HG02798 (cell line): ENCODE data around the gene S100A1.

Experiments used
- ATAC-seq: cut with Tn5 transposase; IDR thresholded peaks from one replicate; pipeline ENCODE4 v1.9.1; 2021; ENCODE audit warnings: mild to moderate bottlenecking; ENCODE audit not compliant: unreplicated experiment, poor library complexity

Gene S100A1

GRCh38 chr1:153609585-153609907 lies 18.7 kb upstream of the S100A1 start:
- no peak for ATAC-seq

GRCh38 chr1:153610334-153610733 lies 17.9 kb upstream of the S100A1 start:
- ATAC-seq: no peak

- no peak for ATAC-seq
Measured at GRCh38 chr1:153610811-153611301, 17.4 kb upstream of the S100A1 start.

GRCh38 chr1:153611356-153611755 lies 16.9 kb upstream of the S100A1 start:
- no peak for ATAC-seq

- ATAC-seq: no peak
Measured at GRCh38 chr1:153612111-153612754, 16.0 kb upstream of the S100A1 start.

GRCh38 chr1:153612755-153613331 lies 15.4 kb upstream of the S100A1 start, which contains the start of gene S100A16:
S100A16 (minus strand) TSS chr1:153613137; CDS start chr1:153608151, 4,986 bp downstream.
- no peak for ATAC-seq

GRCh38 chr1:153613406-153613805 lies 14.8 kb upstream of the S100A1 start:
- ATAC-seq: no peak

- no peak for ATAC-seq
Measured at GRCh38 chr1:153614189-153614900, 13.9 kb upstream of the S100A1 start.

- no peak for ATAC-seq
Measured at GRCh38 chr1:153614906-153615305, 13.3 kb upstream of the S100A1 start.

GRCh38 chr1:153615406-153615805 lies 12.8 kb upstream of the S100A1 start:
- ATAC-seq: no peak

- ATAC-seq: no peak
Measured at GRCh38 chr1:153616144-153616916, 11.9 kb upstream of the S100A1 start, which contains the start of gene S100A14. S100A14 (minus strand) TSS chr1:153616325; CDS start chr1:153615858, 467 bp downstream.

GRCh38 chr1:153616917-153617311 lies 11.3 kb upstream of the S100A1 start:
- no peak for ATAC-seq

GRCh38 chr1:153617663-153618062 lies 10.6 kb upstream of the S100A1 start:
- ATAC-seq: peak; percentile 81

- ATAC-seq: no peak
Measured at GRCh38 chr1:153619171-153619570, 9.1 kb upstream of the S100A1 start.

- ATAC-seq: no peak
Measured at GRCh38 chr1:153623101-153623500, 5.1 kb upstream of the S100A1 start.

GRCh38 chr1:153624965-153625611 lies 3.1 kb upstream of the S100A1 start:
- no peak for ATAC-seq

- ATAC-seq: no peak
Measured at GRCh38 chr1:153626477-153626903, 1.7 kb upstream of the S100A1 start.

GRCh38 chr1:153626904-153627714 lies 1.1 kb upstream of the S100A1 start, which contains the start of gene S100A13:
S100A13 (minus strand) TSS chr1:153627505; CDS start chr1:153626472, 1,033 bp downstream.
- ATAC-seq: no peak

GRCh38 chr1:153628638-153629342 lies 556 bp downstream of the S100A1 start:
- ATAC-seq: no peak
